Measurements from ENCODE around the gene BNIP2.
"Not testable (repeated sequence)": the region's sequence is repeated elsewhere in the genome, so short reads cannot be mapped to it uniquely, and the experiment has no call there.

Gene BNIP2

DNA sequence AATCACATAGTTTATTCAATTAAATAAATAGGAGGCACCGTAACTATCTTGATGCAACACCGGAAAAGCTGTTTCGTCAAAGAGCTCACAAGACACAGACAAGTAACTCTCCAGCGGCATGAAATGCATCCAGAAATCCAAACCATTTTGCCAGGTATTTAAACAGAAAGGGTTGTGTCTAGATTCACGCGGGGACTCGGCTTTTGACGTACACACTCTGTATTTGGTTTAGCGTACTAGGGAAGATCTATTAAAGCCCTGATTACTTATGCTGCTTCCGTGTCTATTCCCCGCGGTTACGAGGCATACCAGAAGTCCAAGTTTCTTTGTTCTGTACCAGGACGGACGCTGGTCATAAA, 718 bp downstream of the BNIP2 start:
- DNase-seq (ENCODE audit: low read depth in 2 of 2, low spot score in 1 of 2): no peak

DNA sequence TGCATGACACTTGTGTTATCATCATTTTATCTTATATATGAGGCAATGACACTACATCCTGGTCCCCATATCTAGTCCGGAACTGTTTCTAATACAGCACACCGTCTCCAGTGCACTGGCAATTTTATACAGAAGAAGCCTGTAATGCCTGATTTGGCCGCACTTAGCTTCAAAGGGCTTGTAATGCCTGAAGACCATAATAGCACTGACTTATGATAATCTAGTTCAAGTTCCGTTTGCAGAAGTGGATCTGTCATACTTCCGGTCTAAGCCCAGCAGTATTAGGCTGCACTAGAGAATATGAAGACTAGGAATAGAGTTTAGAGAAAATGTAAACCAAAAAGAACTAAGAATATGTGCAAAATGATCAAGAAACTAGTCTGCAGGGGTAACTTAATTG, 1.3 kb downstream of the BNIP2 start:
- no peak for DNase-seq (ENCODE audit: low read depth in 2 of 2, low spot score in 1 of 2)

DNA sequence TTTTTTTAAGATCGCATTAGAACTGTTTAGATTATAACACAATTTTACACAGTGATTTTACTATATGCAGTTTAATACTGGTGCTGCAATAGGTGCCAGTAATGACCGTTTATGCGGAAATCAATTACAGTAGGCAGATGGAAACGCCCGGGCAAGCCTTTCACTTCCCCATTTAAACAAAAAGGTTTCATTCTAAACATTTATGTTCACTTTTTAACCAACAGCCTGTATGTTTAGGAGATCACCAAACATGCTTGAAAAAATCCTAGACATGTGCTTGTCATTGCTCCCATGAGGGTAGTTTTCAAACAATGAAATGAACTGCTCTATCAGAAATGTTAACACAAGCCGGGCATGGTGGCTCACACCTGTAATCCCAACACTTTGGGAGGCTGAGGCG, 2.7 kb downstream of the BNIP2 start:
- DNase-seq (ENCODE audit: low read depth in 2 of 2, low spot score in 1 of 2): no peak

DNA sequence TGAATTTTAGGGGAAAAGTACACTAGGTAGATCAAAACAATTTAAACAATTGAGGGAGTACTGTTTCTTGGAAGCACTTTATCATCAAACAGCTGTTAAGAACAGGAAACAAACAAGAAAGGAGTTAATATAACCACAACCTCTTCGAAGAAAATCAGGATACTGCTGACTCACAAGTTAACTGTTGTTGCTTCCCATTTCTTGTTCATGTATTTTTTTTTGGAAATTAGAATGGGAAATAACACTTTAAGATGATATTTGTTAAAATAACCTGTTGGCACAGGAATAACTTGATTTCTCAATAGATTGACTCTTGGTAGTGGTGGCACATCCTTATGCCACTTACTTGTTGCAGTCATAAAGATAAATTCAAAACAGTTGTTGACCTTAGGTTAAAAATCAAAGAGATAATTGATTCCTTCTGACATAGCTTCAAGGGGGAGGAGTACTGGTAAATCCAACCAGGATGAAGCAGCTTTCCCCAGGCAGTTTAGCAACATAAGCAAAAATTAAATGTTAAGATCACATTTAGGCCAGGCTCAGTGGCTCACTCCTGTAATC, 3.3 kb downstream of the BNIP2 start:
- no peak for DNase-seq (ENCODE audit: low read depth in 2 of 2, low spot score in 1 of 2)

DNA sequence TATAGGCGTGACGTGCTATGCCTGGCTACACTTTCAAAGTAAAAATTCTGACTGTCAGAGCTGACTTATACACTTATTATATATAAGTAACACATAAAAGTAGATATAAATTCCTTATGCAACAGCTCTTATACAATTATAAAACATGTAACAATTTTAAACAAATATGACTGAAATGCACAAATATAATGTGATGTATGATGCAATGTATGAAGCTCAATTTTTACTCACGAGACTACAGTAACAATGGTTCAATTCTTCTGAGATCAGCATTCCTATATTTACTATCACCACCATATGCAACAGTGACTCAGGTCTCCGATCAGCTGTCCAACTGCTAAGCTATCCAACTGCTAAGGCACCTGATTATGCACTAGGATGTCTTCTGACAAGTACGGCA, 8.2 kb downstream of the BNIP2 start:
- DNase-seq (ENCODE audit: low read depth in 2 of 2, low spot score in 1 of 2): no peak

DNA sequence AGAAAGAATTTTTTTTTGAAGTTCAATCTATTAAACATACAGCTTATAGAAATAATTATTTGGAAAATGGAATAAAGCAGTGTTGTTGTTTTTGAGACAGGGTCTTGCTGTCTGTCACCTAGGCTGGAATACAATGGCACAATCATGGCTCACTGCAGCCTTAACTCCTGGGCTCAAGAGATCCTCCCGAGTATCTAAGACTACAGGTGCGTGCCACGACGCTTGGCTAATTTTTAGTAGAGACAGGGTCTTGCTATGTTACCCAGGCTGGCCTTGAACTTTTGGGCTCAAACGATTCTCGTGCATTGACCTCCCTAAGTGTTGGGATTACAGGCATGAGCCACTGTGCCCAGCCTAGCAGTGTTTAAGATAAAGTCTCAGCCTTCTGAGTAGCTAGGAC, 8.8 kb downstream of the BNIP2 start:
- no peak for DNase-seq (ENCODE audit: low read depth in 2 of 2, low spot score in 1 of 2)

DNA sequence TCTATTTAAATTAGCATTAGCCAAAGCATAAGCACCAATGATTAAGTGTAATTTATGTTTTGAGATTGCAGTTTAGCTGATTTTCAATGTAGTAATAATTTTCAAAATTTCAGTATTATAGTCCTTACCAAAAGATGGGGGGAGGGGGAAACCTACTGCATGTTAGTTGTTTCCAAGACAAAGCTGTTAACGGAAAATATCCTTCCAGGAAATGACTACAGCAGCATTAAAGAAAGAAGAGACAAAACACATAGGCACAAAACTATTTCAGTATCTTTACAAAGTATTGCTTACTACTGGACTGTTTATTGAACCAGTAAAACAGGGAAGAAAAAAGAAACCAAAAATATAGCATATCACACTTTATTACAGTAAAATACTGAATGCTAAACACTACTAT, 10.5 kb downstream of the BNIP2 start:
- no peak for DNase-seq (ENCODE audit: low read depth in 2 of 2, low spot score in 1 of 2)

DNA sequence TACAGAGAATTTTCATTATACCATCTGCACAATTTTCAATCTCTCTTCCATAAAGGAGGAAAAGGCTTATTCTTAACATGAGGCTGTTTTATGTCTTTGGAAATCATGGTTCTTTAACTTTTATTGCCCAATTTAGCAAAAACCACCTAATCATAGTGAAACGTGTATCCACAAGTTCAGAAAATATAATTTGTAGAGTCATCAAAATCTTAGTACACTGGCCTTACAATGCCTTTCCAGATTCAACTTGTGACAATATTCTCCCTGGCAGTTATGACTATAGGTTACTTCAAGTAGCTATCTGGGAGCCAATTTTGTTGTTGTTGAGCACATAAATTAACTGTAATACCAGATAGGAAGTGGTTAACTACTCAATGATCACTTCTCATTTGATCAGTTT, 10.9 kb downstream of the BNIP2 start:
- no peak for DNase-seq (ENCODE audit: low read depth in 2 of 2, low spot score in 1 of 2)

DNA sequence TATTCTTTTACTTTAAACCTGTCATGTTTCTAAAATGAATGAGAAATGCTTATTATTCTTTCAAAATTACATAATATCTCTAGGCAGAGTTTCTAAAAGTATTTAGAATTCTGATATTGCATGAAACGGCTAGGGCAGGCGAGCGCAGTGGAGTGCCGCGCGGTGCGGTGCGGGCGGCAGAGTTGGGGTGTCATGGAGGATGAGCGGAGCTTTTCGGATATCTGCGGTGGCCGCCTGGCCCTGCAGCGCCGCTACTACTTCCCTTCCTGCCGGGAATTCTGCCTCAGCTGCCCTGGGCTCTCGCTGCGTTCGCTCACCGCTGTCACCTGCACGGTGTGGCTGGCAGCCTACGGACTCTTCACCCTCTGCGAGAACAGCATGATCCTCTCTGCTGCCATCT, 12.6 kb downstream of the BNIP2 start:
- DNase-seq (ENCODE audit: low read depth in 2 of 2, low spot score in 1 of 2): no peak

DNA sequence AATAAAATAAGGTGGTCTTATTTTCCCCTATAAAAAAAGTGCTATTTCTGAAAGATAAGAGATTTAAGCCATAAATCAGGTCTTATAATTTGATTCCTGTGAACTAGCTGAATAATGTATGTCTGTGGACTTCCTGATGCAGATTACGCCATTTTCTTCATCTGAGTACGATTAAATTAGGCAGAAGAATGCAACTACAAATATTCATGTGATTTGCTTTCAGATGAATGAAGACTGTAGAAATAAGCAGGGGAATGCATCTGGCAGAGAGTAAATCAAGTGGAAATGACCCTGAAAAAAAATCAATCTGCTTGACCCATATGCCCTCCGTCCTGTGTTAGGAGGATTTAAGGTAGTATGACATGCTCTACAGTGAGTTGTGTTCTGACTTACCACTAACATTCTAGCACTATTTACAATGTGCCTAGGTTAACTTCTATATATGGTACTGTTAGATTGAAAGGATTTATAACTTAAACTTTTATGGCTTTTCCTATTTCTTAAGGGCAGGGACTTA, 14.7 kb downstream of the BNIP2 start:
- no peak for DNase-seq (ENCODE audit: low read depth in 2 of 2, low spot score in 1 of 2)

DNA sequence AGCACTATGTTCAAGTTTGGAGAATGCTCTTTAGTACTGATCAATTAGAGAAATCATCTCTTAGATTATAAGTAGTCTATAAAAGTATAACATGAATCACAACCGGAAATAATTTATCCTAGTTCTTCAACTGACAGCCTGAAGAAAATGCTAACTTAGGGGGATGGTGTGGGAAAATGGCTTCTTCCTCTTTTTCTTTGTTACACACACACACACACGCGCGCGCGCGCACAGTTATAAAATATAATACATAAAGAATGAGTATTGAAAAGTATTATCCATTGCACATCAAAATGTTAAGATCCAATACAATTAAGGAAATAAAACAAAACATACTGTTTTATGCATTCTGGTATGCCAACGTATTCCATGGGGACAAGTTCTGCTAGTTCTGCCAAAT, 20.6 kb downstream of the BNIP2 start:
- DNase-seq (ENCODE audit: low read depth in 2 of 2, low spot score in 1 of 2): no peak

DNA sequence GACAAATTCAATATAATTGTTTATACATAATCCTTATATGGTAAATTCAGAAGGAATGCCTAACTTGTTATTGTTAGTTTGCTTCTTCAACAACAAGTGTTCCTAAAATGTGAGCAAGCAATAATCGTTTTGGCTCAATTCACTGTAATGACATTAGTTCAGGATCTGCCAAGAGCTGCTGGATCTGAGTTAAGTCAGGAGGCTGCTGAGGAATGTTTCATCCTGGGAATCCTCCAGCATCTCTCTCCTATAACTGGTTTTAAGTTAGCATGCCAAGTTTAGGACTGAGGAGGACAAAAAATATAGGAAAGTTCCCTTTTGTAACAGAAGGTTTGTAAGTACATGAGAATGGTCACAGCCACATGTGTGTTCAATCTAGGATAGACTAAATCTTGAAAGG, 26.9 kb downstream of the BNIP2 start:
- DNase-seq (ENCODE audit: low read depth in 2 of 2, low spot score in 1 of 2): no peak

DNA sequence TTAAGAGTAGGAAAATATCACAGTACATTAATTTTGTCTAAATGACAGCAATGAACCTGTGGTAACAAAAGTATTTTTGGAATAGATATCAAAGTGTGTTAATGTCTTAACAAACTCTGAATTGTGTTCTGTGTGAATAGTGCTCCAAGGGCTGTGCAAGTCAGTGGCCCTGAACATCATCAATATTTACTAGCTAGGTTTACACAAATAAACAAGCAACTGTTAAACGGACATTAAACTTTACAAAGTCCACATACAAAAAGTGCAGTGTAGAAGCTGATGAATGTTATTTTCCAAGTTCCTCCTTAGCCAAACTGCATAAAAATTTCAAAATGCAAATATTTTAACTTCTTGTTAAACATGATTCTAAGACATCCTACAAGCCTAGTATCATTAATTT, 29.8 kb downstream of the BNIP2 start:
- DNase-seq (ENCODE audit: low read depth in 2 of 2, low spot score in 1 of 2): no peak

DNA sequence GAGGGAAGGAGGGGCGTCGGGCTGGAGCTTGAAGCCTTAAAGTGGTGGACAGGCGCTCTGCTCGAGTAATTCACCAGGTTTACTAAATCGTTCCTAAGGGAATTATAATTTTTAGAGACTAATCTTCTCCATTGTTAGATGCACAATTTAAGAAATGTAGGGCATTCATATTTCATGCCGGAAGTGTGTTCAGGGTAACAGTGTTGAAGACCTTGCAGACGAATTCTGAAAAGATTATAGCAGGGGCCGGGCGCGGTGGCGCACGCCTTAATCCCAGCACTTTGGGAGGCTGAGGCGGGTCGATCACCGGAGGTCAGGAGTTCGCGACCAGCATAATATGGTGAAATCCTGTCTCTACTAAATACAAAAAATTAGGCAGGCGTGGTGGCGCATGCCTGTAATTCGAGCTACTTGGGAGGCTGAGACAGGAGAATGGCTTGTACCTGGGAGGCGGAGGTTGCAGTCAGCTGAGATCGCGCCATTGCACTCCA, 31.4 kb downstream of the BNIP2 start:
- DNase-seq (ENCODE audit: low read depth in 2 of 2, low spot score in 1 of 2): no peak

DNA sequence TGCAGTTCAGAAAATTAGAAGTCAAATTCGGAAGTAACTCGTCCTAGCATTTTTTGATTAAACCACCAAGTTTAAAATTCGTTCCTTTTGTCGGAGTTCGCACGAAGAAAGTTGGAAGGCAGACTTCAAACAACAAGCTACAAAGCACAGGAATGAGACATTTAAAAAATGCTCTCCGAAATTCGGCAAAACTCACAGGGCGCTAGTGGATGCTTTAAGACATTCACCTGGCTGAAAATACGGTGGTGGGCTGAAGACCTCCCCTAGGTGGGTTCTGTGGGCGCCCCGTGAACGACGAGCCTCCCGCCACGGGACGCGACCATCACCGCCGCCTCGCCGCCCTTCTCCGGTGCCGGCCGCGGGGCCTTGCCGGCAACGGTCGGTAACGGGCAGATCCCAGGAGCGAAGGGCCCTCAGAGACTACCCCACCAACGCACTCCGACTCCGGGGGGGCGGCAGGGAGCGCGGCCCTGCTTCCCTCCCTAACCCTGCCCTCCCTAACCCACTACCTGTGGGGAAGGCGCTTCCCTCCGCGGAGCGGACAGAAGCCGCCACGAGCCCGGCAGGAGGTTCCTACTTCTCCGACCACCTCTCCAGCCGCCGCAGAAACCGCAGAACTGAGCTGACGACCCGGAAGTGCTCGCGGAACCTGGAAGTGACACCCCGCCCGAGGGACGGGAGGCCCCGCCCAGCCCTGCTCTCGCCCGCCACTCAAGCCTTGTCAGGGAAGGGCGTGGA, 32.1 kb downstream of the BNIP2 start, which contains the start of gene GTF2A2:
TSS of gene GTF2A2 (minus strand) at position 619 of the 738 bp plus-strand sequence. CDS start 5,238 bp downstream, outside the sequence.
- DNase-seq (ENCODE audit: low read depth in 2 of 2, low spot score in 1 of 2): peak; percentile 81 to 90

DNA sequence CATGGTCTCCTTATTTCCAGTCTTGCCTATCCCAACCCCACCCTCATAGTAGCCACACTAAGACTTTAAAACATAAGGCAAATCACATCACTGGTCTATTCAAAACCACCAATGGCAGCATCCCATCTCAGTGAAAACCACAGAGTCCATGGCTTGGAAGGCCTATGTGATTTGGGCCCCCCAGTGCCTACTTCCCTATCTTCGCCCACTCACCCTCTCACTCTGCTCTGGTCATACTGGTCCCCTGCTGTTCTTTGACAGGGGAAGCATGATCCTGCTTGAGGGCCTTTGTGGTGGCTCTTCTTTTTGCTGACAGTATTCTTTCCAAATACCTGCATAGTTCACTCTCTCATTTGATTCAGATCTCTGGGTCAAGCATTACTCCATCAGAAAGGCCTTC, 35.1 kb downstream of the BNIP2 start:
- no peak for DNase-seq (ENCODE audit: low read depth in 2 of 2, low spot score in 1 of 2)

DNA sequence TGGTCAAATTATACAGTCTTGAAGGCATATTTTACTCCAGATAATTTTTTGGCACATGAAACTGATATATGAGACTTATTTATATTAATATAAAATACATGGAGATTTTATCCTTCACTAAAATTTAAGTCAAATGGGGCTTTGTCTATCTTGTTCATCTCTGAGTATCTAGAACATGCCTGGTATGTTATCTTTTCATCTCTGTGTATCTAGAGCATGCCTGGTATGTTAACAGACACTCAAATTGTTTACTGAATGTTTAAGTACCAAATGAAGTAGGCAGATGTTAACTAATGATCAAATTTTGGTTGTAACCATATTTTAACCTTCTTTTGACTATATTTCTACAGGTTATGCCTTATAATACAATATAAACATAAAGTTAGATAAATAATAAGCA, 39.5 kb downstream of the BNIP2 start:
- DNase-seq (ENCODE audit: low read depth in 2 of 2, low spot score in 1 of 2): no peak

DNA sequence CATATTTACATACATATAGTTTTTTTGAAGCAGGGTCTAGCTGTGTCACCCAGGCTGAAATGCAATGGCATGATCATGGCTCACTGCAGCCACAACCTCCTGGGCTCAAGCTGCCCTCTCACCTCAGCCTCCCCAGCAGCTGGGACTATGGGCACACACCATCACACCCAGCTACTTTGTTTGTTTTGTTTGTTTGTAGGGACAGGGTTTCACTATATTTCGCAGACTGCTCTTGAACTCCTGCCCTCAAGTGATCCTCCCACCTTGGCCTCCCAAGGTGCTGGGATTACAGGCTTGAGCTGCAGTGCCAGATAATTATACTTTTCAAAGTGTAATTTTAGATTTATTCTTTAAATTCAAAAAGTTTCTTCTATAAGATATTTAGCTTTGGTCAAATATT, 42.0 kb downstream of the BNIP2 start:
- DNase-seq (ENCODE audit: low read depth in 2 of 2, low spot score in 1 of 2): no peak

DNA sequence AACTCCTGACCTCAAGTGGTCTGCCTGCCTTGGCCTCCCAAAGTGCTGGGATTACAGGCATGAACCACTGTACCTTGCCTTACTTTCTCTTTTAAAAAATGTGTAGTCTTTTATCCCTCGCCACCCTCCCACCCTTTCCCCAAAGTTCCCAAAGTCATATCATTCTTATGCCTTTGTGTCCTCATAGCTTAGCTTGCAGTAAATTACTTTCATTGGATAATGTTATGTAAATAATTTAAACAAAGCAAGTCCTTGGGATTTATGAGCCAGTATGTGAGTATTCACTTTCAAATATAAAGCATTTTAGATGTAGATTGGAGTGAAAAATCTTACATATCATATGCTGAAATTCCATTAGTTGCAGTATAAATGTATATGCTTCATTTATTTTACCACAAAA, 42.8 kb downstream of the BNIP2 start:
- no peak for DNase-seq (ENCODE audit: low read depth in 2 of 2, low spot score in 1 of 2)

DNA sequence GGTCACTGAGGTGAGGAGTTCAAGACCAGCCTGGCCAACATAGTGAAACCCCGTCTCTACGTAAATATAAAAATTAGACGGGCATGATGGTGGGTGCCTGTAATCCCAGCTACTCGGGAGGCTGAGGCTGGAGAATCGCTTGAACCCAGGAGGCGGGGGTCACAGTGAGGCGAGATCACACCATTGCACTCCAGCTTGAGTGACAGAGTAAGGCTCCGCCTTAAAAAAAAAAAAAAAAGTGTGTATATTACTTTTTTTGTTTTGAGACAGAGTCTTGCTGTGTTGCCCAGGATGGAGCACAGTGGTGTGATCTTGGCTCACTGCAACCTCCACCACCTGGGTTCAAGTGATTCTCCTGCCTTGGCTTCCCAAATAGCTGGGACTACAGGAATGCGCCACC, 43.3 kb downstream of the BNIP2 start:
- DNase-seq (ENCODE audit: low read depth in 2 of 2, low spot score in 1 of 2): not testable (repeated sequence)

DNA sequence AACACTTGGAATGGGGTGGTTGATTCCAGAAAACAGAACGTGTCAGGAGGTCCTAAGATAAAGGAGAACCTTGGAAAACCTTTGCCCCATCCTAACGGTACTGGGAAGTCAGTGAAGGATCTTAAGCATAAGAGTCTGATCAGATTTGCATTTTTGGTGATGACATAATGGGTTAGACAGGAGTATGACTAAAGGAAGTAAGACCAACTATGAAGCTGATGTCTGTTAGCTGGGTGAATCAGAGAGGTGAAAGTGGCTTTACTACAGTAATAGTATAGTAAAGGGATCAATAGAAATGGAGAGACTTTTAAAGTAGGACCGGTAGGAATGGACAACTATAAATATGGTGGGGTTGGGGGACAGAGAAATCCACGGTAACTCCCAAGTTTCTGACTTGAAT, 44.4 kb downstream of the BNIP2 start:
- no peak for DNase-seq (ENCODE audit: low read depth in 2 of 2, low spot score in 1 of 2)

DNA sequence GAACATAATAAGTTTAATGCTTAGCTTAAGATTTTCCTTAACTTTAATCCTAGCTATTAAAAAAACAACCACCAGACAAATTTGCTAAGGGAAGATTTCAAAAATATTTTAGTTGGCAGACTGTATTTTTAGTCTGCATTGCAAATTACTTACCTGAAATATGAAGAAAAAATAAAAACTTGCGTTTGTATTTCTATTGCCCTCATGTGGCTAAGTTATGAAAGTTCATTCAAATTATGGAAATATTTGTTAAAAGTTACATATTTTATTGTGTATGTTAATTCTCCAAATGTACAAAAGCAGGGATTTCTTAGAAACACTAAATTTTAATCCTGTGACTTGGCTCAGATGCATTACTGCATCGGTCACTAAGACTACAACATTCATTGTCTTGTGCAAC, 46.8 kb downstream of the BNIP2 start:
- no peak for DNase-seq (ENCODE audit: low read depth in 2 of 2, low spot score in 1 of 2)

DNA sequence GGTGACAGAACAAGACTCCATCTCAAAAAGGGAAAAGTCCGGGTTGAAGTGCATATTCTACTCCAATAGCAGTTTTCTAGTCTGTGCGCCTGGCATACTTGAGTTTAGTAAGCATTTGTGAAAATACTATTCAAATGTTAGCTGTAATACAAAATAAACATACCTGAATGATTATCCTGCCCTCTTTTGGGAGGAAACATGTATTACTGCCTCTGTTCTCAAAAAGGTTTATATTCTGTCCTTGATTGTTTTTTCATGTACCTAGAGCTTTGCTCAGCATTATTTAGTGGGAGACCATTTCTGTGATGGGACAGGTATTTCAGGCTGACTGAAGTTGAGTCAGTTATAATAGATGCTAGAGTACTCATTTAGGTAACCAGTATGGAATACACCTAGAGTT, 51.6 kb downstream of the BNIP2 start:
- DNase-seq (ENCODE audit: low read depth in 2 of 2, low spot score in 1 of 2): not testable (repeated sequence)

Measured in stimulated activated CD8-positive, alpha-beta memory T cell treated with anti-CD3 and anti-CD28 coated beads, Interleukin-4, amount 100 ng/mL, for 4 hours (primary cell).